ENCODE measurements around the gene NELL1.

The NELL1 gene

DNA sequence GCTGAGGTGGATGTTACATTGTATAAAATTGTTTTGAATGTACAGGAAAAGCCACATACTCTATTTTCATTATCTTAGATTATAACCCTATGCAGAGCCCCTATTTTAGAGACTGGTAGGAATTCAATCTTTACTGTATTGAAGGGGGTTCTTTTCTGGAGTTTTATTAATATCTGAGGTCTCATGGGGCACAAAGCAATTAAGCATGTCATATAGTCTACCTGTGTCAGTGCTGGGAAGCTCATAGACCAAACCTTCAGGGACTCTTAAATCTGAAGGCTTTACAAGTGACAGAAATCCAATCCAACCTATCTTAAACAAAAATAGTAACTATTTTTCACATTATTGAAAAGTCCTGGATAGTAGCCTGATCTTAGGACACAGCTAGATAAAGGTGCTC, 733.7 kb downstream of the NELL1 start:
- Histone ChIP-seq H3K9ac (no peak overlapping the region), H3K27me3 (no peaks in the 10 kb centered on the region), H3K36me3 (no peaks in the 10 kb centered on the region), H3K4me3 (no peak overlapping the region), H3K27ac (no peak overlapping the region), H3K4me1 (0 out of 2 replicates have a peak, but pooled peaks cover 8% of the 10 kb centered on the region), H3K4me2 (no peak overlapping the region), H4K20me1 (no peaks in the 10 kb centered on the region), H3K9me3 (no peaks in the 10 kb centered on the region)
- no peak for TF ChIP-seq Cebpa-rat (IDR thresholded peaks at IDR 0.05)

DNA sequence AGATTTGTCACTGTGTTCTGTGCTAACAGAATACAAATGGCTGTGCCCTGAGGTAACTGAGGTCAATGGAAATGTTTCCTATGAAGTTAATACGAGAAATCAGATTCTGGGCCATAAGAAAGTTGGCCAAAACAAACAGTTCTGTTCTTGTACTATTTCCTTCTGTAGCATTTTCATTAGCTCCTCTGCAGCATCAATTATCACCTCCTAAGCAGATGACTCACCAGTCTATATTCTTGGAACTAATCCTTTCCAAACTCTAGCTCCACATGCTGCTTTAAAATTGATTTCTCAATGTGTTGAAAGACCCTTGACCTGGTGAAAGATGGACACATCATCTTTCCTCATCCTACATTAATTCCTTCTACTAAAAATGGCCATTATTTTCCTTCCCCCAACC, 736.0 kb downstream of the NELL1 start:
- no peak for TF ChIP-seq Cebpa-rat (IDR thresholded peaks at IDR 0.05)
- no peaks in the 10 kb centered on the region for H4K20me1 ChIP-seq

DNA sequence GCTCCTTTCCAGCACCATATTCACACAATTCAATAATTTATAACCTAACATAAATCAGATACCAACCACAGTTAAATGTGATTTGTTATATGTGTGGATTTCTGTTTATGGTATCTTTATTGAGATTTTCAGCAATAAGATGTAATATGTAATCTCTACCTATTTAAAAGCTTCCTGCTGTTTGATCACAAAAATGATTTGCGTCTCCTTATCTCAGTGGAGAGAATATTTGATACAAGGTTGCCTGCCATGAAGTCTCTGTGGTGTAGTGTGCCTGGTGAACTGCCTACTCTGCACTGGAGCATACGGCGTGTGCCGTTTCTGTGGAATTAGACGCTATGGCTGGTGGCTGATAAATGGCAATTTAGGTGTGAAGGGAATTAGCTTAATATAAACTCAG, 741.1 kb downstream of the NELL1 start:
- no peaks in the 10 kb centered on the region for H3K27me3 ChIP-seq
- no peaks in the 10 kb centered on the region for H3K36me3 ChIP-seq
- H3K4me3 ChIP-seq, result no peak overlapping the region
- H3K9ac ChIP-seq, result no peak overlapping the region
- no peak overlapping the region for H3K27ac ChIP-seq
- H3K4me2 ChIP-seq, result no peak overlapping the region
- no peaks in the 10 kb centered on the region for H4K20me1 ChIP-seq
- H3K9me3 ChIP-seq, result no peaks in the 10 kb centered on the region
- TF ChIP-seq Cebpa-rat (IDR thresholded peaks at IDR 0.05), result no peak
- H3K4me1 ChIP-seq, result 0 out of 2 replicates have a peak, but pooled peaks cover 4% of the 10 kb centered on the region

More for the DNA sequence above, 736.0 kb downstream of the NELL1 start:
- no peaks in the 10 kb centered on the region for H3K36me3 ChIP-seq
- no peak overlapping the region for H3K9ac ChIP-seq
- no peak overlapping the region for H3K4me3 ChIP-seq
- no peak overlapping the region for H3K27ac ChIP-seq
- H3K9me3 ChIP-seq, result no peaks in the 10 kb centered on the region
- H3K27me3 ChIP-seq, result no peaks in the 10 kb centered on the region
- H3K4me1 ChIP-seq, result 0 out of 2 replicates have a peak, but pooled peaks cover 8% of the 10 kb centered on the region
- H3K4me2 ChIP-seq, result no peak overlapping the region

DNA sequence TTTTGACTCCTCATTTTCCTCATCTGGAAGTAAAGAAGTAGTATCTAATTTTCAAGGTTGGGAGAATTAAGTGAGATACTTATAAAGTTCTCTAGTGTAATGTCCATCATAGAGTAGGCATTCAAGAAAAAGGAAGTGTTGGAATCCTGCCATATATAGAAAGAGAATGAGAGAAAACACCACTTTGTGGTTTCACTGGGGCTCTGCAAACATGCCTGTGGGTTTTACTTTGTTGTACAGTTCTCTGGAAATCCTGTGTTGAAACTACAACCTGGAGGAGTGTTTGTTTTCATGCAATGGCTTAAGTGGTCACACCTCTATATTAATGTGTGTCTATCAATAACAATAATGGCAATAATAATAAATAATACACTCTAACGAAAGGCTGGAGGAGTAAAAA, 741.7 kb downstream of the NELL1 start:
- H3K27ac ChIP-seq, result no peak overlapping the region

DNA sequence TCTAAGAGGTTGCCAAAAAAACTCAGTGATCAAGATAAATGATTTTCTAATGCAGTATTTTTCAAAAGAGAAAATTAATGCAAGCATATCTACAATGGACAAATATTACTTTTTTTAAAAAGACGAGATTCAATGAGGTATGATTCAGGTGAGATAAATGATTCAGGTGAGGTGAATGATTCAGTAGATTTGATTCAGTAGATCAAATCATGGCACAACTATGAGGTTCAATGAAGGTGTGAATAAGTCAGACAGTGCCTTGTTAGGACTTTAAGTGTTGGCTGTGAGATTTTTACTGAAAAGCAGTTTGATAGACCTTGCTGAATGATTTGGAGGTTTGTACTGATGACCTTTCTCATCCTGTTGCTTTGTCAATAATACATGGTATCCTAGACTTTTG, 742.2 kb downstream of the NELL1 start:
- TF ChIP-seq Cebpa-rat (IDR thresholded peaks at IDR 0.05), result no peak
- H3K9ac ChIP-seq, result no peak overlapping the region
- H3K4me2 ChIP-seq, result no peak overlapping the region
- H3K27ac ChIP-seq, result no peak overlapping the region
- no peaks in the 10 kb centered on the region for H3K9me3 ChIP-seq
- no peaks in the 10 kb centered on the region for H4K20me1 ChIP-seq
- no peaks in the 10 kb centered on the region for H3K27me3 ChIP-seq
- no peak overlapping the region for H3K4me3 ChIP-seq
- 0 out of 2 replicates have a peak, but pooled peaks cover 4% of the 10 kb centered on the region for H3K4me1 ChIP-seq
- H3K36me3 ChIP-seq, result no peaks in the 10 kb centered on the region

More for the DNA sequence above, 741.7 kb downstream of the NELL1 start:
- Histone ChIP-seq H3K36me3 (no peaks in the 10 kb centered on the region), H3K4me3 (no peak overlapping the region), H4K20me1 (no peaks in the 10 kb centered on the region), H3K4me2 (no peak overlapping the region), H3K4me1 (0 out of 2 replicates have a peak, but pooled peaks cover 4% of the 10 kb centered on the region), H3K9me3 (no peaks in the 10 kb centered on the region), H3K27me3 (no peaks in the 10 kb centered on the region), H3K9ac (no peak overlapping the region)
- no peak for TF ChIP-seq Cebpa-rat (IDR thresholded peaks at IDR 0.05)

DNA sequence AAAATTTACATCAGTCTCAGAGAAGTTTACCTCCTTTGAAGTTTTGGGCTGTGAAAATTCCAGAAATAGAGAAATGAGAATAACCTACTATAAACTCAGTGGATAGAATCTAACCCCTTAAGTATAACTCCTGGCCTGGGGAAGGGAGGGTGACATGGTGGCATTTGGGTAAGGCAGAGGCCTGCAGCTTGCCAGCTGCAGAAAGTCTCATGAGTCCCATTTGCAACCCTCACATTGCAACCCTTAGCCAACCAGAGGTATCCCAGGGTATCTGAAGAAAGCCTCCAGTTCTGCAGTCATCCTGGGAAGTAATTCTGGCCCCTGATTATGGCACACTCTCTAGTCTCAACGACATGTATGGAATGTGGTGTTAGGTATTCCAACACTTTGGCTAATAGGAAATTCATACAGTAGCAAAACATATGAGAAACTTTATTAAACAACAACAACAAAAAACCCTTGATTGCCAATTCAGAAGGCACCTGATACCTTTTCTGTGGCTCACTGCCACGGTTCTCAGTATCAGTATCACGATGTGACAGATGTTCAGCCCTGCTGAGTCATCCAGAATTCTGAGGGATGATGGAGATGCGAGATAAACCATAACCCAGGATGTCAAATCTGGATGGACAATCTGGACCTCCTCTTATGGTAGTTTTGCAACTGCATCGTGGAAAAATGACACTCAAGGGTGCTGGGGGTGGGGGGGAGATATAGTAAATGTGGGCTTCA, 743.4 kb downstream of the NELL1 start:
- Histone ChIP-seq H3K27ac (no peak overlapping the region), H3K27me3 (no peaks in the 10 kb centered on the region), H3K4me1 (0 out of 2 replicates have a peak, but pooled peaks cover 4% of the 10 kb centered on the region), H3K9ac (no peak overlapping the region), H3K36me3 (no peaks in the 10 kb centered on the region), H4K20me1 (no peaks in the 10 kb centered on the region), H3K4me3 (no peak overlapping the region), H3K9me3 (no peaks in the 10 kb centered on the region), H3K4me2 (no peak overlapping the region)
- TF ChIP-seq Cebpa-rat (IDR thresholded peaks at IDR 0.05), result no peak

DNA sequence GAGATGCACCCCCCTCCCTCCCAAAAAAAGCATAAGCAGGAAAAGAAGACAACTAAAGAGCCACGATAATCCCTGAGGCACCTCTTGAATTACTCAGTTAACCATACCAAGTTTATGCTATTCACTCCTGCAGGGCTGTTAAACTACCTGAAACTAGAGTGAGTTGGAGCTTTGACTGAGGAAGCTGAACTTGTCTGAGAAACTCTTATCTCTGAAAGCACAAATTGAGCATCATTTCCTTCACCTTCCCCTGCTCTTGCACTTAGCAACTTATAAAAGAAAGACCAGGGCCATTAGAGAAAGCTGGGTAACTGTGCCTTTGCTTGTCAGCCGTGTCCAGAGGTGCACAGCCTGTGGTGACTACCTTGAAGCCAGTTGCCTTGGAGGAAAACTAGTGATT, 745.6 kb downstream of the NELL1 start:
- H3K4me2 ChIP-seq, result no peak overlapping the region
- H3K9ac ChIP-seq, result no peak overlapping the region
- H3K27ac ChIP-seq, result no peak overlapping the region
- no peak overlapping the region for H3K4me3 ChIP-seq
- 0 out of 2 replicates have a peak, but pooled peaks cover 4% of the 10 kb centered on the region for H3K4me1 ChIP-seq
- no peaks in the 10 kb centered on the region for H3K36me3 ChIP-seq
- no peaks in the 10 kb centered on the region for H3K27me3 ChIP-seq
- H3K9me3 ChIP-seq, result no peaks in the 10 kb centered on the region
- H4K20me1 ChIP-seq, result no peaks in the 10 kb centered on the region
- no peak for TF ChIP-seq Cebpa-rat (IDR thresholded peaks at IDR 0.05)

DNA sequence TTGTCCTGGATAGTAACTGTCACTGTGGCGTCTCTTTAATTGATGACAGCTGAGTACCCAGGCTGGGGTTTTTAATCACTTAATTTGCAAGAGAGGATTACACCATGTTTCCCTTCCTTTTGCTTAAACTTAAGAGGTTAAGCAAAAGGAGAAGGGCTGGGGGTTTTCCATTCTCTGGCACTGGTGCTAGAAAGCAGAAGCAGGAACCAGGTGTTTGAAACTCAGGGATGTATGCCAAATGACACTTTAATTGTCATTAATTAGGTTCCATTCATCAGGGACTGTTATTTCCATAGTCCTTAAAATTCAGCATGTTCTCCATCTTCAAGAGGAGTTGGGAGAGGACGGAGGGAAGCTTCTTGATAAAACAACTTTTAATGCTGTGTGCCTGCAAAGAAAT, 746.2 kb downstream of the NELL1 start:
- no peak for TF ChIP-seq Cebpa-rat (IDR thresholded peaks at IDR 0.05)
- Histone ChIP-seq H3K4me3 (no peak overlapping the region), H3K4me1 (0 out of 2 replicates have a peak, but pooled peaks cover 4% of the 10 kb centered on the region)

DNA sequence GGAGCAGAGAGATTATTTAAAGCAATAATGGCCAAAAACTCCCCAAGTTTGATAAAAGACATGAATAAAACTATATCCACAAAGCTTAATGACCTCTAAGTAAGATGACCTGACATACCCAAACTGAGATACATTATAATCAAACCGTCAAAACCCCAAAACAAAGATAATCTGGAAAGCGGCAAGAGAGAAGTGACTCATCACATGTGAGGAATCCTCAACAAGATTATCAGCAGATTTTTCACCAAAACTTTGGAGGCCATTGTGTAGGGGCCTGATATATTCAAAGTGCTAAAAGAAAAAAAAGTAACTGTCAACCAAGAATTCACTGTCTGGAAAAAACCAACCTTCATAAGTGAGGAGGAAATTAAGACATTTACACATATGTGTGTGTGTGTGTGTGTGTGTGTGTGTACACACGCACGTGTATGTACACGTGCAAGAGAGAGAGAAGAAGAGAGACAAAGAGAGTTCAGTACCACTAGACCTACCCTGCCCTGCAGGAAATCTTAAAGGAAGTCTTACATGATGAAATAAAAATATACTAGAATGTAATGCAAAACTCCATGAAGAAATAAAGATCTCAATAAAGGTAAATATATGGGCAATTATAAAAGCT, 752.4 kb downstream of the NELL1 start:
- Histone ChIP-seq H3K27me3 (no peaks in the 10 kb centered on the region), H3K4me3 (no peak overlapping the region), H3K4me2 (no peak overlapping the region), H3K27ac (no peak overlapping the region), H3K9me3 (no peaks in the 10 kb centered on the region), H3K9ac (no peak overlapping the region), H3K36me3 (no peaks in the 10 kb centered on the region), H3K4me1 (no peaks in the 10 kb centered on the region), H4K20me1 (no peaks in the 10 kb centered on the region)
- no peak for TF ChIP-seq Cebpa-rat (IDR thresholded peaks at IDR 0.05)

More for the DNA sequence above, 746.2 kb downstream of the NELL1 start:
- Histone ChIP-seq H3K9me3 (no peaks in the 10 kb centered on the region), H3K27me3 (no peaks in the 10 kb centered on the region), H3K36me3 (no peaks in the 10 kb centered on the region), H3K9ac (no peak overlapping the region), H3K4me2 (no peak overlapping the region), H3K27ac (no peak overlapping the region), H4K20me1 (no peaks in the 10 kb centered on the region)

DNA sequence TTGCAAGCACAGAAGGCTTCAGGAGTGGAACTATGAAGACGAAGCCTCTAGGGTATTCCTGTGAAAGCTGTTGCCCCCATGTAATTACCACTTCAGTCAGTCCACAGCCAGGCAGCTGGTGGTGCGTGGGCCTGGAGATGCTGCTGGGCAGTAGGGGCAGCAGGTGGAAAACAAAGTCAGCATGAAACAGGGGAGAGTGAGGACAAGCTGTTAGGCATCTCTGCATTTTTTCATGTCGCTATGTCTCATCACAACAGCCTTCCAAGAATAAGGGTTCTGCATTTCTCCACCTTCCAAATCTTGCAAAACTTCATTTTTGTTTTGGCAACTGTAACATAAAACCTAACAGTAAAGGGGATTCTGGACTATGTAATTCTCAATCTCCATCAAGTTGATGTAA, 757.5 kb downstream of the NELL1 start:
- H3K27ac ChIP-seq, result no peak overlapping the region

More for the DNA sequence above, 757.5 kb downstream of the NELL1 start:
- TF ChIP-seq Cebpa-rat (IDR thresholded peaks at IDR 0.05), result no peak
- no peak overlapping the region for H3K9ac ChIP-seq
- H3K36me3 ChIP-seq, result no peaks in the 10 kb centered on the region
- H3K27me3 ChIP-seq, result no peaks in the 10 kb centered on the region
- H3K9me3 ChIP-seq, result no peaks in the 10 kb centered on the region
- no peak overlapping the region for H3K4me2 ChIP-seq
- H4K20me1 ChIP-seq, result no peaks in the 10 kb centered on the region
- no peak overlapping the region for H3K4me3 ChIP-seq
- H3K4me1 ChIP-seq, result no peaks in the 10 kb centered on the region
